GM13976 (cell line): ENCODE measurements around the gene MSANTD2.

Experiments used
- DNase-seq: peaks from one replicate; pipeline ENCODE4 v3.0.0; 2012; ENCODE audit warnings: low spot score
- CTCF ChIP-seq: IDR thresholded peaks from 2 replicates; pipeline ENCODE4 v1.5.1; 2012; ENCODE audit warnings: borderline replicate concordance, mild to moderate bottlenecking; ENCODE audit not compliant: insufficient read depth; ENCODE audit errors: extremely low read depth, missing control alignments, control extremely low read depth
- in situ Hi-C: fragments of 300-500 bp; cut with MboI; formaldehyde crosslinking; loops from one replicate; pipeline ENCODE4 v1.12.0; 2022; ENCODE audit warnings: low sequenced_read_pairs, mixed read lengths, inconsistent platforms; ENCODE audit not compliant: unreplicated experiment

The MSANTD2 gene

GRCh38 chr11:124752471-124753102, 47.6 kb downstream of the MSANTD2 start:
- in situ Hi-C loops, result no loop called here
- DNase-seq, result no peak
- TF ChIP-seq CTCF, result no peak

- no peak for TF ChIP-seq CTCF
- in situ Hi-C loops, result no loop called here
- no peak for DNase-seq
Measured at GRCh38 chr11:124751741-124752470, 48.3 kb downstream of the MSANTD2 start, which contains the start of gene VSIG2. TSS of gene VSIG2 (minus strand) at chr11:124752255. CDS start at chr11:124752137, 118 bp downstream.

- no peak for TF ChIP-seq CTCF
- DNase-seq, result peak; percentile 21
- in situ Hi-C loops, result no loop called here
Measured at GRCh38 chr11:124751391-124751740, 48.8 kb downstream of the MSANTD2 start.

GRCh38 chr11:124749912-124750311, 50.3 kb downstream of the MSANTD2 start:
- TF ChIP-seq CTCF, result no peak
- DNase-seq, result no peak
- in situ Hi-C loops, result no loop called here

GRCh38 chr11:124748481-124749343, 51.5 kb downstream of the MSANTD2 start:
- no peak for TF ChIP-seq CTCF
- no peak for DNase-seq
- in situ Hi-C loops, result no loop called here

GRCh38 chr11:124748100-124748418, 52.1 kb downstream of the MSANTD2 start:
- no peak for TF ChIP-seq CTCF
- in situ Hi-C loops, result no loop called here
- no peak for DNase-seq
